ENCODE measurements around the gene NKD1.
"Not testable (repeated sequence)": the region's sequence is repeated elsewhere in the genome, so short reads cannot be mapped to it uniquely, and the experiment has no call there.

DNA sequence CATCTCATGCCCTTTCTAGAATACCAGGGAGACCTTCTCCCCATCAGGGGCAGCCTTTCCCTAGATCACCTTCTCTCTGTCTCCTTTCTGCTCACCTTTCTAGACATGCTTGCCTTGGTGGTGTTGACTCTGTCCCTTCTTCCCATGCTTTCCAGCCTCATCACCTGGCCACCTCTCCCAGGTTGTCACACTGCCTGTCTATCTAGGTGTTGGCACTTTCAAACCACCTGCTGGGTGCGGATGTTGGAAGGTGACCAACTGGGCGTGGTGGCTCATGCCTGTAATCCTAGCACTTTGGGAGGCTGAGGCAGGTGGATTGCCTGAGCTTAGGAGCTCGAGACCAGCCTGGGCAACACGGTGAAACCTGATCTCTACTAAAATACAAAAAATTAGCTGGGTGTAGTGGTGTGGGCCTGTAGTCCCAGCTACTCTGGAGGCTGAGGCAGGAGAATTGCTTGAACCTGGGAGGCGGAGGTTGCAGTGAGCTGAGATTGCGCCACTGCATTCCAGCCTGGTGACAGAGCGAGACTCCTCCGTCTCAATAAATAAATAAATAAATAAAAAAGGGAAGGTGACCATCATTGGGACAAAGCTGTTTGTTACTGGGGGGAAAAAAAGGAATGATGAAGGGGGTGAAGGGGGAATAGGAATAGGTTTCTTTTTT lies 44.2 kb upstream of the NKD1 start:
- TF ChIP-seq POLR2A, POLR2AphosphoS5 (IDR thresholded peaks at IDR 0.05): not testable (repeated sequence)
